Stimulated activated CD4-positive, alpha-beta T cell treated with anti-CD3 and anti-CD28 coated beads, TNF-alpha, amount 100 ng/mL, for 24 hours (primary cell): ENCODE results near the gene RYK.
A peak's percentile ranks its signal among the peaks of the same experiment; 100 is the strongest.
"Not testable (repeated sequence)": the region's sequence is repeated elsewhere in the genome, so short reads cannot be mapped to it uniquely, and the experiment has no call there.

Experiments used
- DNase-seq, 3 experiments: peaks; one replicate each; pipeline ENCODE4 v3.0.0-alpha.2; 2020; ENCODE audit warnings: low read depth in 3 of 3

RYK gene

DNA sequence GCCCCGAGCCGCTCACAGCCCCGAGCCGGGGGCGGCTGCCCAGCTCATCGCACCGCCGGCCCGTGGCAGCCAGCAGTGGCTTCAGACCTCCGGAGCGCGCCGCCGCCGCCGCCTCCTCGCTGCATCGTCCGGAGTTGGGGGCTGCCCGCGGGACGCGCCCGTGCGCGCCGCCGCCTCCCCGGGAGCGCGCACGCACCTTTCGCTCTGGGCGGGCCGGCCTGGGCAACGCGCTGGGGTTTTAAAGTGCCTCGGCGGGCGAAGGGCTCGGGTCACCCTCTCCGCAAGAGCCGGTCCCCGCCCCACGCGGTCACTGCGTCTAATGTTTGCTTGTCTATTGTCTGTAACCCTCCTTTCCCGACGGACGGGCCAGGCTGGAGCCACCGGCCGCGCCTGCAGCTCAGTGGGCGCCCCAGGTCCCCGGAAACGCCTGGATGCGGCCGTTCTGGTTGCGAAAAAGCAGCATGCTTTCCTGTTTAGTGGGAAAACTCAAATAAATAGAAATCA is at the start of gene RYK:
Gene RYK (minus strand): TSS at position 143 of the 504 bp plus-strand sequence. CDS start 205 bp downstream, outside the sequence.
- peak; percentile 52 to 71 (median 54) for DNase-seq

DNA sequence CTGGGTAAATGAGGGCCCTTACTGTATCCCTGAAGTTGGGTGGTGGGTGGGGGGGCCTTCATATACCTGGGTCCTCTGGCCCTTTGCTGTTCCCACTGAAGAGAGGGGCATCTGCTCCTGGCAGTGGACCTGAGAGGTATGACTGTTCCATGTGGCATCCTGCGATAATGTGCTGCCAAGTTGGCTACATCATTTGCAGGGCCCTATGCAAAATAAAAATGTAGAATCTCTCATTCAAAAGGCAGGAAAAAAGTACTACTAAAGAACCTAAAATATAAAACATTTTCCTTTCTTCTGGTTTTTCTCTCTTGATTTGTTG is 49.2 kb upstream of the RYK start:
- no peak for DNase-seq

DNA sequence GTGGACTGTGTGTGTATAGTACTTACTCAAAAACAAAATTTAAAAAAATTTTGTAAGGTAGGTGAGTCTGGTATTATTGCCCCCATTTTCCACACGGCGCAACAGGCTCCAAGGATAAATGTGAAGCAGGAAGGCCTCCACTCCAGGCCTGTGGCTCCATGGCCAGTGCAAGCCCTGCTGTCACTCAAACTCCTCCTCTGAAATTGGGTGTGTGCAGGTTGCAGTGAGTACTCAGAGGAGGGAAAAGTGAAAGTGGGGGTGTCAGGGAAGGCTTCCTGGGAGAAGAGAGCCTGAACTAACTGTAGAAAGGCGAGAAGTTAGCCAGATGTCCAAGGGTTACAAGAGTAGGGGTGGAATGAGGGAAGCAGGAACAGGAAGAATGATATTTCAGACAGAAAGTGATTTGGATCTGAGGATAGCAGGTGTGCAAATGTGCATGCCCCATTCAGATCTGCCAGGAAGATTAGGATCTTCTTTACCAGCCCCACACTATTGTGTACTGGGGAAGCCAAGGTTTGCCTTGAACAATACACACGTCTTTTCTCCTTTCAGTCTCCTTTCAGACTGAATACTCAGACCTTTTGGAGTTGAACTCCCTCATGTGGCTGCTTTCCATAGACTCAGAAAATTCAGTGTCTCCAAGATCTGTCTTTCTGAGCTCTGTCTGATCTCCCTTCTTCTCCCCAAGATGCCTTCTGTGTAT is 48.7 kb upstream of the RYK start:
- DNase-seq, result no peak

DNA sequence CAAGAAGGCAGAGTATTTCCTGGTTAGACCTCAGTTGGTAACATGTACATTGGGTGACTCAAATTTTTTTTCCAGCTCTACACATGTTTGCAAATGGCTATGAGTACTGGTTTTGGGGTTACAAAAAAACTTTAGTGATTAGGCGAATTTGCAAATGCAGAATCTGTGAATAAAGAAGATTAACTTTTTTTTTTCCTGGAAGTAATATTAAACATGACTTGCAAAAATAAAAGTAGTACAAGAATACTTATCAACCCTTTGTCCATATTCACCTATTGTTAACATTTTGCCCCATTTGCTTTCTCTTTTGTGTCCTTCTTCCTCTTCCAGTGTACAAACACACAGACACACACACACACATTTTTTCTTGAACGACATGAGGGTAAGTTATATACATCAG is 47.6 kb upstream of the RYK start:
- no peak for DNase-seq

DNA sequence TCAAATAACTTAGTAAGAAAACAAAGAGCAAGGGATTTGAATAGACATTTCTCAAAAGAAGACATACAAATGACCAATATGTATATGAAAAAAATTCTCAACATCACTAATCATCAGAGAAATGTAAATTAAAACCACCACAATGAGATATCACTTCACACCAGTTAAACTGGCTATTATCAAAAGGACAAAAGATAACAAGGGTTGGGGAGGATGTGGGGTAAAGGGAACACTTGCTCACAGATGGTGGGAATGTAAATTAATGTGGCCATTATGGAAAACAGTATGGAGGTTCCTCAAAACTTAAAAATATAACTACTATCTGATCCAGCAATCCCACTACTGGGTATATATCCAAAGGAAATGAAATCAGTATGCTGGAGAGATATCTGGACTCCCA is 46.0 kb upstream of the RYK start:
- no peak for DNase-seq

DNA sequence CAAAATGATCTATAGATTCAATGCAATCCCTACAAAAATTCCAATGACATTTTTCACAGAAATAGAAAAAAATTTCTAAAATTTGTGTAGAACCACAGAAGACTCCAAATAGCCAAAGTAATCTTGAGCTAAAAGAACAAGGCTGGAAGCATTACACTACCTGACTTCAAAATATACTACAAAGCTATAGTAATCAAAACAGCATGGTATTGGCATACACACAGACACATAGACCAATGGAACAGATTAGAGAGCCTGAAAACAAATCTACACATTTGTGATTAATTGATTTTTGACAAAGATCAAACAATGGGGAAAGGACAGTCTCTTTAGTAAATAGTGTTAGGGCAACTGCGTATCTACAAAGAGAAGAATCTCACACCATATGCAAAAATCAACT is 45.3 kb upstream of the RYK start:
- DNase-seq, result no peak

DNA sequence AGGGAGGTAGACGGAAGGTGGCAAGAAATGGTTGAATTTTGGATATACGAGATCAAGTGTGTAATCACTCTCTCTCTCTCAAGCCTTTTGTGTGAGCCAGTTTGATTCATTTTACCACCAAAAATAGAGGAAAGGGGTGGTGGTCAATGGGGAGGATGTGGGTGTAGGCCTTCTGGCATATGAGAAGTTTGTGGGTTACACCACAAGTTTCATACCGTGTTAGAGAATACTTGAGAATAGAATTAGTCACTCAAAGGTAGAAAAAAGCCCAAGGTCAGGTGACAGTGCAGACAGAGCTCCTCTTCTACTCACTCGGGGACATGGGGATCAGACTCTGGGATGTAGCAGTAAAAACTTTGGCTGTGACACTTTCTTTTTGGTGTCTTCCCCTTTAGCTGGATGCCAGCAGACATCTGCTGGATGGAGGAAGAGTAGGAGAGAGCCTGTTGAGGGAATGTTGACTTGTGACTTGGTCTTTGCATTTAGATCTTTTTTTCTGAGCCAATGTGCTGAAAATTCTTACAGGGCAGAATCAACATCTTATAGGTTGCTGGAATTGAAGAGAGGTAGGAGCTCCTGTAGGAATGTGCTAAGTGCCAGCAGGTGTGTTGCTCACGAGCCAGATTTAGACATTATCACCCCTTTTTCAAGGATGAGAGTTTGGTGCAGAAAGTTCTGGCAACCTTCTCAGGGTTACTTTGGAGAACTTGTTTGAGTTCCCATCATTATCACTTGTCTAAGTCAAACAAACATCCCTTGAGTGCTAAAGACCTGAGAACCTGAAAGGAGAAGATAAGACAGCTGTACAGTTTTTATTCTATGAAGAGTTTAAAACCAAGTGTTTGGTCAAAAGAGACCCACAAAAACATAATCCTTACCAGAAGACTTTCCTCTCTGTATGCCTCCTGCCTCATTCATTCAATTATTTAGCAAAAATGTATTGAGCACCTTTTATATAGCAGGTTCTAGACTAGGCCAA is 43.9 kb upstream of the RYK start:
- DNase-seq, result peak; percentile 21 to 60 (median 29)

DNA sequence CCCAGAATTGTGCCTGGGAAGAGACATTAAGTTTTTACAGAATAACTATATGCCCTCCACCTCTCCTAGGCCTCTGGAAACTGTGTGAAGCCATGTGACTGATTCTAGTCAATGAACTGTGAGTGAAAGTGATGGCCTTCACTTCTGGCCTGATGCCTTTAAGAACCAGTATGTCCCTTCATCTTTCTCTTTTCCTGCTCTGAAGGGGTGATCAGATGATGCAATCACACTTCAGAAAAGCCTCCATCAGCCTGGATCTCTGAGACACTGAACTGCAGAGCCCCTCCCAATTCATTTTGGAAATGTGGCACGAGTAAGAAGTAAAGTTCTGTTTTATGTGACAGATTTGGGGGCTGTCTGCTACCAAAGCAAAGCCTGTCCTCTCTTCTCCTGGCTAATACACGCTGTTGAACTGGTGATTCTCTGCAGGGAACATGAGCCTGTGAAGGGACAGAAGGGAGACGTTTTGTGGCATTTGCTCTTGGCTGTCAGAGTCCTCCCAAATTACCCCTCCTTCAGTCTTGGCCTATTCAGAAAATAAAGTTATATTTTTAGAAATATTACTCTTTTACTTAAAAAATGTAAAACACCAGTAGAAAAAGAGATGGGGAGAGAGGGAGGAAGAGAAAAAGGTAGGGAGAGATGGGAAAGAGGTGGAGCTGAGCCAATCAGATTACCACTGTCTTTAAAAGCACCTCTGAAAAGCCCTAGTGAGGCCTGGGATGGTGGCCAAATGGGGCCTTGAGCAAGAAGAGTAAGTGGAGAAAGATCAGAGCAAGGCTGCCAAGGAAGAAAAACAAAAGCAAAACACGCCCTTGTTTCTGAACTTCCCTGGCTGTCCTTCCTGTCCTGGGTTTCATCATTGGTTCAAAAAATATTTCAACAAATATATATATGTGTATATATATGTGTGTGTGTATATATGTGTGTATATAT is 40.9 kb upstream of the RYK start:
- no peak for DNase-seq

DNA sequence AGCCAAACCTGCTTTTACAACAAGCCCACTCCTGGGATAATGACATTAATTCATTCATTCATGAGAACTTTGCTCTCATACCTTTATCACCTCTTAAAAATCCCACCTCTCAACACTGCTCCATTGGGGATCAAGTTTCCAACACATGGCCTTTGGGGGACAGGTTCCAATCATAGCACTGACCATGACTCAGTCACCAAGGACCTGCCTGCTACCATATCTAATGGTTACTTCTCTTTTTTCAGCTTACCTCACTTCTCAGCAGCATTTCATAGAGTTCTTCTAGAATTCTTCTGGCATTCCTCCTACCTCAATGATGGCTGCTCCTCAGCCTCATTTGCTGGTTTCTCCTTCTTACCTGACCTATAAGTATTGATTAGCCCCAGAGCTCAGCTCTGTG is 36.9 kb upstream of the RYK start:
- no peak for DNase-seq

DNA sequence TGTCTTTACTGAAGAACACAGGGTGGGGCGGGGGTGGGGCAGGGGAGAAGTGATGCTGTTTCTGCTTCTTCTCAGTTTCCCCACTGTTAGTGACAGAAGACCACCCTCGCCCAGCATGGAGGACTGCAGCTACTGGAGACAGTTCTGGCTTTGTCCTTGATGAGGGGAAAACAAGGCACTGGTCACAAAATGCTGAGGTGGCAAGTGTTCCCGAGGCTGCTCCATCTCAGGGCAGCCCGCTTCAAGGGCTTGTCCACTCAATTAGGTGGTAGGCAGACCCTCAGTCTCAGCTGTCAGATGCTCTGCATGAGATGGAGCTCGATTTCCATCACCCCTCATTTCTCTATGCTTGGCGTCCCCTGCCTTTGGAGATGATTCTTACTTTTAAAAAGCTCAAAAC is 33.8 kb upstream of the RYK start:
- no peak for DNase-seq

DNA sequence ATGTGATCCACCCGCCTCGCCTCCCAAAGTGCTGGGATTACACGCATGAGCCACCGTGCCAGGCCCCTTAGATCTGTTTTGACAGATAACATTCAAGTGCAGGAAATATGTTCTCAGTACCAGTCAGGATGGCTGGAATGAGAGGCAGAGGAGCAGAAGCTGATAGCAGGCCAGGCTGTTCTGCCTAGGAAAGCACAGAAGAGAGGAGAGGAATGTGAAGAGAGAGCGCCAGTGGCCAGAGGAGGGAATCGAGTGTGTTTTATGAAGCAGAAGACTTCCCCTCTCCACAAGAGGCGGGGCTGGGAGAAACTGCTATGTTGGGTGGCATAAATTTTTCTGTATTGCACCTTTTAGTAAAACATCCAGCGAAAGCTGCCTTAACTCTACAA is 32.0 kb upstream of the RYK start:
- no peak for DNase-seq

DNA sequence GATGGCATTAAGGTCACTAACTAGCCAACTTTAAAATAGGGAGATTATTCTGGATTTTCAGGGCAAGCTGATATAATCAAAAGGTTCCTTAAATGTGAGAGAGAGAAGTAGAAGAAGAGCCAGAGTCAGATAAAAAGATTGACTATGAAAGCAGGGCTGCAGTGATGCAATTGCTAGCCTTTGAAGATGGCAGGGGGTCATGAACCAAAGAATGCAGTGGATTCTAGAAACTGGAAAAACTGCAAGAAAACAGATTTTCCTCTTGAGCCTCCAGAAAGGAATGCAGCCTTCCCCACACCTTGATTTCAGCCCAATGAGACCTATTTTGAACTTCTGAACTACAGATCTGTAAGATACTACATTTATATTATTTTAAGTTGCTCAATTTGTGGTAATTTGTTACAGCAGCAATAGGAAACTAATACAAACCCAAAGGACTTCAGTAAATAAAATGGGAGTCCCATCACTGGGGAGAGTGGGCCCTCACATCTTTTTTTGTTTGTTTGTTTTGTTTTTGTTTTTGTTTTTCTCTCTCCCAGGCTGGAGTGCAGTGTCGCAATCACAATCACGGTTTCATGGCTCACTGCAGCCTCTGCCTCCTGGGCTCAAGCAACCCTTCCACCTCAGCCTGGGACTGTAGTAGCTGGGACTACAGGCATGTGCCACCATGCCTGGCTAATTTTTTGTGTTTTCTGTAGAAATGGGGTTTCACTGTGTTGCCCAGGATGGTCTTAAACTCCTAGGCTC is 31.4 kb upstream of the RYK start:
- no peak for DNase-seq

DNA sequence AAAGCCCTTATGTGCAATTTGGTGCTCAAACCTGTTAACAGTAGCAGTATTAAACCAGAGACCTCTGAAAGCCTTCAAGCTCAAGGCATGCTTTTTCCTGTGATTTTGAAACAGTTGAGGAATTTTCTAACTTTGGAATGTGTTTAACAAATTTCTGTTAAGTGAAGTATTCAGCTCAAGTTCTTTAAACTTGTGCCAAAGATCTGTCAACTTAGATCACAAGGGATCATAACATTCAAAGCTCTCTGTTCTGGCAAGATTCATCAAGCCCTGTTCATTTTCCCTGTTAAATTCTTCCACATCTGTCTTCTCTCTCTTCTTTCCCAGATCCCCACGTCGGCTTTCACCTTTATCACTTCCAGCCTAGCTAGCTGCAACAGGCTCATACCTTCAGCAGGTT is 28.8 kb upstream of the RYK start:
- DNase-seq, result no peak

DNA sequence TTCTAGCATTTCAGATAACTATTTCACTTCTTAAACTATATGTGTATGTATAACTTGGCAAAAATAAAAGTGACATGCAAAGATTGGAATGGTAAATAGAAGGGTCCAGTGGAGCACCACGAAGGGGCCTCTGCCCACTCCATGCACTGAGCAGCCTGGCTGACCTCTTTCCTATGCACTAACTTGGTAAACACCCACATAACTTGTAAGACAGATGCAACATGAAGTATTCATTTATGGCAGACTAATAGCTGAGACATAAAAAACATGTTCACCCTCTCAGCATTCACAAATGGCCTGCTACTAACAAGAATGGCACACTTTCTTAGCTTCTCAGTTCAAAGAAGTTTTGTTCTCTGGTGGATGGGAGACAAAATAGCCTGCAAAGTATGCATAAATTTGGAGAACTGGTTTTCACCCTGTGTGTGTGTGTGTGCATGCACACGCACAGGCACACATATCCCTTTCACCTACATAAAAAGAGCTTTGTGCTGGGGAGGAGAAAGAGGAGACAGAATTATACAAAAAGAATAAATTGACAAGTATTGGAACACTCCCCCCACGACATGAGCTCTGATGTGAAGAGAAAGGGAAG is 26.5 kb upstream of the RYK start:
- DNase-seq, result no peak

DNA sequence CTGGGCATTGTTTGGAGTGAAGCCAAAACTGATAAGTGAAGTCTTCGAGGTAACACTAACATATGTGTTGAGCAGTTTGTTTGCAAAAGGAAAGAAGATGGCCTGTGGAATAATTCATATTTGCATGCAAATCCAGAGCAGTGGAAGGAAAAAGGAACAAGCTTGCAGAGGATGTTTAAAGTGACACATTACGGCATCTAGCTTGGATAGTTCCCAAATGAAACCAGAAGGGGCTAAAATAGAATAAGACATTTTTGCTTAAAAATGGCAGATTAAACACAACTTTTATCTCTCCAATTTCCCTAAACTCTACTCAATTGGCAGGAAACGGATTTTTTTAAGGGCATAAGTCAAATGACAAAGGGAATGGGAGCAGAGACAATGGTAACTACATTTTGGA is 25.4 kb upstream of the RYK start:
- no peak for DNase-seq

DNA sequence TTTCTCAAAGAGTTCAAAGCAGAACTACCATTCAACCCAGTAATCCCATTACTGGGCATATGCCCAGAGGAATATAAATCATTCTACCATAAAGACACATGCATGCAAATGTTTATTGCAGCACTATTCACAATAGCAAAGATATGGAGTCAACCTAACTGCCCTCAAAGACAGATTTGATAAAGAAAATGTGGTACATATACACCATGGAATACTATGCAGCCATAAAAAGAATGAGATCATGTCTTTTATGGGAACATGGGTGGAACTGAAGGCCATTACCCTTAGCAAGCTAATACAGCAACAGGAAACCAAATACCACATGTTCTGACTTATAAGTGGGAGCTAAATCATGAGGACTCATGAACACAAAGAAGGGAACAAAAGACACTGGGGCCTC is 24.5 kb upstream of the RYK start:
- not testable (repeated sequence) for DNase-seq

DNA sequence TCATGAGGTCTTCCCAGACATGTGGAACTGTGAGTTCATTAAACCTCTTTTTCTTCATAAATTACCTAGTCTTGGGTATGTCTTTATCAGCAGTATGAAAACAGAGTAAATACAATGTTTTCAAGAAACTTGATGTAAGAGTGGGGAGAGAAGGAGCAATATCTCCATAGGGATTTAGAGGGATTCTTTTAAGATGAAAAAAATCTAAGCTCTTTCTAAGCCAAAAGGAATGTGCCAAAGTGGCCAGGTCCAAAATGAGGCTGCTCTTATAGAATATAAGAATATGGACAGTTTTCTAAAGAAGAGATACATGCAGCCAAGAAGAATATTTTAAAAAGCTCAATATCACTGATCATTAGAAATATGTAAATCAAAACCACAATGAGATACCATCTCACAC is 23.9 kb upstream of the RYK start:
- no peak for DNase-seq

DNA sequence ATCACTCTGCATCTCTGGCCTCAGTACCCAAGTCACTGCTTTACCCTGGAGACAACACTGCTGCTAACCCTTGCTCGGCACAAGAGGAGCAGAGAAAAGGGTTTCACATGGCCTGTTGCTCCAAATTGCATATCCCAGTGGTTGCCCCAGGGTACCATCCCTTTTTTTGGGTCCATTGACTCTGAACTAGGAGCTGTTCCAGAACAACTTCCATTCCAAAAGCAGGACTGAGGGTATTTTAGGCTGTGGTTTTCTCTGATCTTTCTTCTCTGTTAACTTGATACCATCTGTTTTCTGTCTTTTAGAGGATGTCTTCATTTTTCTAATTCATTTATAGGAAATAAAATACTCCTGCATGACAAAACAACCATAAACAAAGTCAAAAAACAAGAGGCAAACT is 17.3 kb upstream of the RYK start:
- no peak for DNase-seq

DNA sequence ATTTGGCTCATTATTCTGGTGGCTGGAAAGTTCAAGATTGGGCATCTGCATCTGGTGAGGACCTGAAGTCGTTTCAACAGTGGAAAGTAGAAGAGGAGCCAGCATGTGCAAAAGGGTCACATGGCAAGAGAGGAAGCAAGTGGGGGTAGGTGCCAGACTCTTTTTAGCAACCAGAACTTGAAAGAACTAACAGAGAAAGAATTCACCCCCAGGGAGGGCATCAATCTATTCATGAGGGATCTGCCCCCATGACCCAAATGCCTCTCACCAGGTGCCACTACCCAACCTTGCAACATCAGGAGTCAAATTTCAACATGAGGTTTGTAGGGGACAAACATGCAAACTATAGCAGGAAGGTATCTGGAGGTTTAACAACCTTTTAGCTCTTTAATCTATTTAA is 10.3 kb upstream of the RYK start:
- DNase-seq, result no peak

DNA sequence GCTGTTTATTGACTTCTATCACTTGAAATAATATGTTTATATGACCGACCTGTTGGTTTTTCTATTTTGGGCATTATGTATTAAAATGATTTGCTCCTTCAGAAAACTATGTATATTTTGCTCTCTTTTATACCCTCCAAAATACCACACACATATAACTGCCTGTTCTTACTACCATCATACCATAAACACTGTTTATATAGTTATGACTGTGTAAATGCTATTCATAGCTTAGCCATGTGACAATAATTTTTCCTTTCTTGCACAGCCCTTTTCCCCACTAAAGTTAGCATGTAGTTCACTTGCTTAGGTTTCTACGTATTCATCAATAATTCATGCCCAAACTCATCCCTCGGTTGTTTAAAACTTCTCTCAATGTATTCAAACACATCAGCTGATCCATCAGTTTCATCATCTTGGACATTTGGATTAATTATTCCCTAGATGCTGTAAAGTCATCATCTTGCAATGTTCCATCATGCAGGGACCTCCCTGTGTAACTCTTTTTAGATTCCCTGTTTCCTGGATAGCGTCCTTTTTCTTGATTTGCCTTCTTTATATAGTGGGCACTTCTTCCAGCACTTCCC is 8.2 kb upstream of the RYK start:
- DNase-seq, result no peak
